ENCODE measurements around the gene ENGASE.

The ENGASE gene

GRCh38 chr17:79044462-79044861, 30.2 kb upstream of the ENGASE start:
- DNase-seq (ENCODE audit: low spot score): no peak
- no peak for TF ChIP-seq CTCF (IDR thresholded peaks at IDR 0.05; ENCODE audit: borderline replicate concordance, control extremely low read depth, extremely low read depth, insufficient read depth, missing control alignments)
- in situ Hi-C loops (cut with MboI; ENCODE audit: low sequenced_read_pairs, unreplicated experiment): no loop called here

GRCh38 chr17:79045001-79045729, 29.5 kb upstream of the ENGASE start:
- no peak for TF ChIP-seq CTCF (IDR thresholded peaks at IDR 0.05; ENCODE audit: borderline replicate concordance, control extremely low read depth, extremely low read depth, insufficient read depth, missing control alignments)
- no peak for DNase-seq (ENCODE audit: low spot score)
- in situ Hi-C loops (cut with MboI; ENCODE audit: low sequenced_read_pairs, unreplicated experiment): no loop called here

GRCh38 chr17:79045842-79046196, 28.8 kb upstream of the ENGASE start:
- DNase-seq (ENCODE audit: low spot score): peak; percentile 89
- peak; percentile 91 for TF ChIP-seq CTCF (IDR thresholded peaks at IDR 0.05; ENCODE audit: borderline replicate concordance, control extremely low read depth, extremely low read depth, insufficient read depth, missing control alignments)
- in situ Hi-C loops (cut with MboI; ENCODE audit: low sequenced_read_pairs, unreplicated experiment): no loop called here

DNA sequence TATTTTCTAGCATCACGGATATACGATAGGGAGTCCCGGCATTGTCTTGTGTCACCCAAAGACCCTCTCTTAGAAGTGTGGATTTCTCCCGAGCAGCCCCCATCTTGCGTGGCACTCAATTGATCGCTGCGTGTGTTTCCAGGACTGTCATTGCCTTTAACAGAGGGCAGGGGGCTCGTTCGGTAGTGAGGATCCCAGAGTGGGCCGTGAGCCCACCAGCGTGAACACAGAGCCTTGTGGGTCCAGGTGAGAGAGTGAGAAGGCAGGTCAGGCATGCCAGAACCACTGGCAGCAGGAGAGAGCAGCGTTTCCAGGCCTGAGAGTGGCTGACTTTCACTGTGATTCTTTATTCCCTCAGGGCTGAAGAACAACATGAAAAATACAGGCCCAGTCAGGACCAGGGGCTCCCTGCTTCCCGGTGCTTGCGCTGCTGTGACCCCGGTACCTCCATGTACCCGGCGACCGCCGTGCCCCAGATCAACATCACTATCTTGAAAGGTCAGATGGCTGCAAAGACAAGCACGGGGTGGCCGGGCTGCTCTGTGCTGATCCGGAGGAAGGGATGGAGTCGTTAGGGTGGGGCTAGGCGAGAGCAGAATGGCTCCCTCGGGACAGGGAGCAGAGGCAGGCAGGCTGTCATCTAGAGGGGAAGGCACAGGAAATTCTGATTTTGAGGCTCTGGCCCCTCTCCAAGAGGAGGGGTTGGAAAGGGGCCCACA, 28.3 kb upstream of the ENGASE start:
- DNase-seq (ENCODE audit: low spot score): no peak
- TF ChIP-seq CTCF (IDR thresholded peaks at IDR 0.05; ENCODE audit: borderline replicate concordance, control extremely low read depth, extremely low read depth, insufficient read depth, missing control alignments): no peak
- in situ Hi-C loops (cut with MboI; ENCODE audit: low sequenced_read_pairs, unreplicated experiment): no loop called here

DNA sequence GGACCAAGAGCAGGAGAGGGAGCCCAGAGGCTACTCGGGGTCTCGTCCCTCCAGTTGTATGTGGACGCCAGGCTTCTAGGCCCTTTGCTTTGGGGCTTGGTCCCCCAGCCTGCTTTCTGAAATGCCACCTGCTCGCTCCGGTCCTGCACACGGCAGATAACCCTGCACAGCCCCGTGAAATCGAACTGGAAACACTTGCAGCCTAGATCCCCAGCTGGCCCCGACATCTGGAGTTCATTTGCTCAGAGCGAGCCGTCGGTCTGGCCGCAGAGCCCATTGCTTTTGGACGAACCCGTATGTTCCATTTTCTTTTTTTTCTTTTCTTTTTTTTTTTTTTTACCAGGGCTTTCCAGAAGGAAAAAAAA, 27.7 kb upstream of the ENGASE start:
- in situ Hi-C loops (cut with MboI; ENCODE audit: low sequenced_read_pairs, unreplicated experiment): no loop called here
- TF ChIP-seq CTCF (IDR thresholded peaks at IDR 0.05; ENCODE audit: borderline replicate concordance, control extremely low read depth, extremely low read depth, insufficient read depth, missing control alignments): no peak
- DNase-seq (ENCODE audit: low spot score): no peak

- no peak for TF ChIP-seq CTCF (IDR thresholded peaks at IDR 0.05; ENCODE audit: borderline replicate concordance, control extremely low read depth, extremely low read depth, insufficient read depth, missing control alignments)
- no peak for DNase-seq (ENCODE audit: low spot score)
- in situ Hi-C loops (cut with MboI; ENCODE audit: low sequenced_read_pairs, unreplicated experiment): no loop called here
Observed at GRCh38 chr17:79047291-79047920, 27.2 kb upstream of the ENGASE start.

Data from GM13976 (cell line).